PC-3 (cell line): ENCODE measurements around the gene TTC21B. TPM values are rescaled to one million over a fixed set of nuclear protein-coding genes. Genes with fewer than 3 reads are reported as not detected.
A peak's percentile ranks its signal among the peaks of the same experiment; 100 is the strongest.

Source experiments
- ATAC-seq: fragments of 200-7000 bp; cut with Tn5 transposase; 2 replicates; pipeline ENCODE4 v1.9.1; 2020; ENCODE audit warnings: mild to moderate bottlenecking, moderate library complexity
- BruUV-seq: library from RNA; stranded (reverse); fragments of 400-500 nt; replicated peaks from 2 replicates; lab custom pipeline; 2021; lab: Mats Ljungman, UMichigan
- CTCF ChIA-PET: fragments of 300-600 bp; sonication (Branson Sonifier 250); formaldehyde crosslinking; loops from one replicate; lab custom pipeline; 2022; ENCODE audit warnings: antibody characterized with exemption; lab: Charles Lee
- POLR2A ChIA-PET: fragments of 300-600 bp; sonication (Branson Sonifier 250); formaldehyde crosslinking; loops from one replicate; lab custom pipeline; 2022; ENCODE audit warnings: antibody characterized with exemption; ENCODE audit not compliant: unreplicated experiment; lab: Charles Lee
- DNase-seq: peaks from one replicate; pipeline ENCODE4 v3.0.0-alpha.2; 2015
- H2AFZ ChIP-seq: fragments of 300-600 bp; sonication (generic); 2 replicates; pipeline ENCODE4 v1.6.0; 2016; ENCODE audit warnings: antibody characterized with exemption, low read length
- H3F3A ChIP-seq: fragments of 300-600 bp; sonication (generic); one replicate; pipeline ENCODE4 v1.6.0; 2017; ENCODE audit warnings: antibody characterized with exemption, low read length, control low read depth, mild to moderate bottlenecking; ENCODE audit not compliant: unreplicated experiment
- H3K27ac ChIP-seq: fragments of 300-600 bp; sonication (generic); 2 replicates; pipeline ENCODE4 v1.5.1; 2016; ENCODE audit warnings: mild to moderate bottlenecking, low read length
- H3K27me3 ChIP-seq: fragments of 300-600 bp; sonication (generic); 2 replicates; pipeline ENCODE4 v1.6.1; 2016; ENCODE audit warnings: low read length, mixed read lengths
- H3K36me3 ChIP-seq: fragments of 300-600 bp; sonication (generic); 2 replicates; pipeline ENCODE4 v1.6.1; 2016; ENCODE audit warnings: low read depth, mixed run types, low read length, mixed read lengths
- H3K4me1 ChIP-seq: fragments of 300-600 bp; sonication (generic); 2 replicates; pipeline ENCODE4 v1.5.1; 2016; ENCODE audit warnings: low read length; ENCODE audit not compliant: insufficient read depth
- H3K4me2 ChIP-seq: fragments of 300-600 bp; sonication (generic); 2 replicates; pipeline ENCODE4 v1.6.0; 2016; ENCODE audit warnings: low read length
- H3K4me3 ChIP-seq: fragments of 300-600 bp; sonication (generic); 2 replicates; pipeline ENCODE4 v1.5.1; 2016; ENCODE audit warnings: mild to moderate bottlenecking, low read length, mixed read lengths
- H3K79me2 ChIP-seq: fragments of 300-600 bp; sonication (generic); 2 replicates; pipeline ENCODE4 v1.6.1; 2017; ENCODE audit warnings: low read length, mixed read lengths
- H3K9ac ChIP-seq: fragments of 300-600 bp; sonication (generic); 2 replicates; pipeline ENCODE4 v1.6.0; 2016; ENCODE audit warnings: mild to moderate bottlenecking, low read length
- H3K9me2 ChIP-seq: fragments of 300-600 bp; sonication (generic); replicated peaks from 2 replicates; pipeline ENCODE4 v1.6.1; 2016; ENCODE audit warnings: mixed run types, low read length, mixed read lengths
- H3K9me3 ChIP-seq: fragments of 300-600 bp; sonication (generic); 2 replicates; pipeline ENCODE4 v1.6.1; 2016; ENCODE audit warnings: low read length, mixed read lengths
- H4K20me1 ChIP-seq: fragments of 300-600 bp; sonication (generic); 2 replicates; pipeline ENCODE4 v1.6.1; 2016; ENCODE audit warnings: low read length, mixed read lengths
- CTCF ChIP-seq: fragments of 300-600 bp; sonication (generic); conservative IDR thresholded peaks from 2 replicates; pipeline ENCODE4 v1.5.1; 2017; ENCODE audit warnings: antibody characterized with exemption, low read depth, mild to moderate bottlenecking, low read length
- EZH2 ChIP-seq: fragments of 300-600 bp; sonication (generic); IDR thresholded peaks from one replicate; pipeline ENCODE4 v1.6.1; 2017; ENCODE audit warnings: antibody characterized with exemption, mild to moderate bottlenecking, low read length; ENCODE audit not compliant: unreplicated experiment
- EZH2phosphoT487 ChIP-seq: fragments of 300-600 bp; sonication (generic); IDR thresholded peaks from 2 replicates; pipeline ENCODE4 v1.6.1; 2018; ENCODE audit warnings: mild to moderate bottlenecking, antibody characterized with exemption, low read length, borderline replicate concordance
- intact Hi-C: fragments of 100-400 bp; cut with micrococcal nuclease; formaldehyde crosslinking; loops from 2 replicates; pipeline ENCODE4 v1.9.0; 2023
- total RNA-seq: library from RNA; depleted of rRNA; stranded (reverse); fragments of >200 nt; gene quantifications from 2 replicates; pipeline ENCODE4 v1.2.3, GENCODE V29; 2014

TTC21B gene
- total RNA-seq, 1 experiment from 2014 or later: 35.5 TPM

DNA sequence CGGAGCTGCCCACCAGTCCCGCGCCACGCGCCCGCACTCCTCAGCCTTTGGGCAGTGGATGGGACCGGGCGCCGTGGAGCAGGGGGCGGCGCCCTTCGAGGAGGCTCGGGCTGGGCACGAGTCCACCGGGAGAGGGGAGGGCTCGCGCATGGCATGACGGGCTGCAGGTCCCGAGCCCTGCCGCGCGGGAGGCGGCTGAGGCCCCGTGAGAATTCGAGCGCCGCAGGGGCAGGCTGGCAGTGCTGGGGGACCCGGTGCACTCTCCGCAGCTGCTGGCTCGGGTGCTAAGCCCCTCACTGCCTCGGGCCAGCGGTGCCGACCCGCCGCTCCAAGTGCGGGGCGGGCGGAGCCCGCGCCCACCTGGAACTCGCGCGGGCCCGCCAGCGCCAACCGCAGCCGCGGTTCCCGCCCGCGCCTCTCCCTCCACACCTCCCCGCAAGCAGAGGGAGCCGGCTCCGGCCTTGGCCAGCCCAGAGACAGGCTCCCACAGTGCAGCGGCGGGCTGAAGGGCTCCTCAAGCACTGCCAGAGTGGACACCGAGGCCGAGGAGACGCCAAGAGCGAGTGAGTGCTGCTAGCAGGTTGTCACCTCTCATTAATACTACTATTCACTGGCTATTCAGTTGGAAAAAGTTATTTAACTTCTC, 3.6 kb upstream of the TTC21B start:
- no peak overlapping the region for H2AFZ ChIP-seq
- H3K79me2 ChIP-seq: peaks cover 10% of the 10 kb centered on the region
- H3K27ac ChIP-seq: no peak overlapping the region
- DNase-seq: no peak
- no peak overlapping the region for H3K4me2 ChIP-seq
- no TSS peak for BruUV-seq
- no peaks in the 10 kb centered on the region for H3K9me2 ChIP-seq
- peaks cover 7% of the 10 kb centered on the region; the same call in 1 of the 2 replicates for H4K20me1 ChIP-seq
- no peaks in the 10 kb centered on the region for H3K27me3 ChIP-seq
- ChIA-PET CTCF (no interaction called here), POLR2A (no interaction called here)
- TF ChIP-seq CTCF: no peak
- no peak for TF ChIP-seq EZH2phosphoT487
- no peak for TF ChIP-seq EZH2
- peaks cover 9% of the 10 kb centered on the region for H3F3A ChIP-seq
- H3K9me3 ChIP-seq: no peaks in the 10 kb centered on the region
- no peak for ATAC-seq
- no peak overlapping the region for H3K4me3 ChIP-seq
- intact Hi-C loops: loop anchor here (10.0 kb wide), 1 partner anchor 552 kb away; no protein-coding TSS in a partner anchor
- no peak overlapping the region for H3K9ac ChIP-seq
- H3K36me3 ChIP-seq: no peaks in the 10 kb centered on the region
- peaks cover 17% of the 10 kb centered on the region for H3K4me1 ChIP-seq

GRCh38 chr2:165953306-165953654, 296 bp downstream of the TTC21B start:
- intact Hi-C loops: loop anchor here (1.0 to 10.0 kb wide), 7 partner anchors 54 to 548 kb away; partner anchors contain the start of genes SCN1A and SCN9A
- H3K9ac ChIP-seq: peak overlapping the region; percentile 81
- peak overlapping the region; percentile 86 for H2AFZ ChIP-seq
- ChIA-PET CTCF (interaction anchor here (0.6 to 1.5 kb wide), 8 partner anchors 18 to 1249 kb away, joined by 3 to 26 read pairs (median 3); partner anchors contain the start of gene SCN1A), POLR2A (interaction anchor here (0.6 kb wide), 1 partner anchor 54 kb away, joined by 3 read pairs; no protein-coding TSS in a partner anchor)
- ATAC-seq (peak; percentile 55), DNase-seq (peak; percentile 77)
- H4K20me1 ChIP-seq: peaks cover 20% of the 10 kb centered on the region; the same call in 1 of the 2 replicates
- H3K79me2 ChIP-seq: peaks cover 33% of the 10 kb centered on the region
- H3K27ac ChIP-seq: peak overlapping the region; percentile 85
- H3K9me3 ChIP-seq: no peaks in the 10 kb centered on the region
- H3K27me3 ChIP-seq: no peaks in the 10 kb centered on the region
- peaks cover 13% of the 10 kb centered on the region for H3K36me3 ChIP-seq
- peaks cover 24% of the 10 kb centered on the region for H3K4me1 ChIP-seq
- BruUV-seq: no TSS peak
- H3F3A ChIP-seq: peaks cover 9% of the 10 kb centered on the region
- H3K9me2 ChIP-seq: no peaks in the 10 kb centered on the region
- H3K4me2 ChIP-seq: peak overlapping the region; percentile 90
- H3K4me3 ChIP-seq: peak overlapping the region; percentile 81
- TF ChIP-seq EZH2: no peak
- TF ChIP-seq CTCF: no peak
- TF ChIP-seq EZH2phosphoT487: no peak
